PC-9 (cell line): Measurements from ENCODE around the gene GRM1. TPM values are rescaled to one million over a fixed set of nuclear protein-coding genes. Genes with fewer than 3 reads are reported as not detected.

Source experiments
- BruUV-seq: library from RNA; stranded (reverse); fragments of 400-500 nt; replicated peaks from 2 replicates; lab custom pipeline; 2021; lab: Mats Ljungman, UMichigan
- CTCF ChIA-PET: fragments of 300-600 bp; sonication (Branson Sonifier 250); formaldehyde crosslinking; loops from one replicate; lab custom pipeline; 2022; ENCODE audit warnings: antibody characterized with exemption; lab: Charles Lee
- POLR2A ChIA-PET: fragments of 300-600 bp; sonication (Branson Sonifier 250); formaldehyde crosslinking; loops from one replicate; lab custom pipeline; 2022; ENCODE audit warnings: antibody characterized with exemption; ENCODE audit not compliant: unreplicated experiment; lab: Charles Lee
- DNase-seq, 2 experiments: peaks; one replicate each; pipeline versions ENCODE4 v3.0.0 to v3.0.0-alpha.2; 2015 to 2022; ENCODE audit warnings: mixed read lengths in 1 of 2
- H2AFZ ChIP-seq: fragments of 200-600 bp; sonication (generic); 2 replicates; pipeline ENCODE4 v1.8.1; 2017; ENCODE audit warnings: antibody characterized with exemption
- H3F3A ChIP-seq: fragments of 200-600 bp; sonication (generic); 2 replicates; pipeline ENCODE4 v1.8.1; 2017; ENCODE audit warnings: antibody characterized with exemption, mild to moderate bottlenecking, low read depth; ENCODE audit not compliant: insufficient read depth
- H3K27ac ChIP-seq: fragments of 200-600 bp; sonication (generic); 2 replicates; pipeline ENCODE4 v1.6.1; 2016; ENCODE audit warnings: mixed run types
- H3K27me3 ChIP-seq: fragments of 200-600 bp; sonication (generic); 2 replicates; pipeline ENCODE4 v1.6.1; 2016; ENCODE audit warnings: low read depth, mixed run types; ENCODE audit not compliant: insufficient read depth
- H3K36me3 ChIP-seq: fragments of 200-600 bp; sonication (generic); 2 replicates; pipeline ENCODE4 v1.6.1; 2016; ENCODE audit warnings: low read depth, mixed run types
- H3K4me1 ChIP-seq: fragments of 200-600 bp; sonication (generic); replicated peaks from 2 replicates; pipeline ENCODE4 v1.6.1; 2016; ENCODE audit warnings: mixed run types; ENCODE audit not compliant: insufficient read depth
- H3K4me2 ChIP-seq: fragments of 200-600 bp; sonication (generic); 2 replicates; pipeline ENCODE4 v1.6.1; 2017; ENCODE audit warnings: mixed run types
- H3K4me3 ChIP-seq: fragments of 200-600 bp; sonication (generic); 2 replicates; pipeline ENCODE4 v1.6.1; 2016; ENCODE audit warnings: mixed run types
- H3K79me2 ChIP-seq: fragments of 200-600 bp; sonication (generic); 2 replicates; pipeline ENCODE4 v1.6.1; 2017; ENCODE audit warnings: low read depth, mixed run types
- H3K9me2 ChIP-seq: fragments of 200-600 bp; sonication (generic); 2 replicates; pipeline ENCODE4 v1.8.1; 2017; ENCODE audit warnings: mild to moderate bottlenecking; ENCODE audit not compliant: insufficient read depth
- H3K9me3 ChIP-seq: fragments of 200-600 bp; sonication (generic); 2 replicates; pipeline ENCODE4 v1.8.1; 2016; ENCODE audit warnings: low read depth; ENCODE audit not compliant: insufficient read depth
- H4K20me1 ChIP-seq: fragments of 200-600 bp; sonication (generic); 2 replicates; pipeline ENCODE4 v1.8.1; 2017; ENCODE audit not compliant: insufficient read depth
- CTCF ChIP-seq: fragments of 200-600 bp; sonication (generic); conservative IDR thresholded peaks from 2 replicates; pipeline ENCODE4 v1.6.1; 2017; ENCODE audit warnings: mixed run types, antibody characterized with exemption, mild to moderate bottlenecking, moderate library complexity
- EZH2 ChIP-seq: fragments of 200-600 bp; sonication (generic); IDR thresholded peaks from 2 replicates; pipeline ENCODE4 v1.8.0; 2017; ENCODE audit warnings: antibody characterized with exemption, low read depth
- intact Hi-C: fragments of 100-400 bp; cut with micrococcal nuclease; formaldehyde crosslinking; loops from one replicate; pipeline ENCODE4 v1.10.0; 2022; ENCODE audit not compliant: unreplicated experiment
- total RNA-seq: library from RNA; stranded (reverse); gene quantifications from 2 replicates; pipeline ENCODE4 v1.2.3, GENCODE V29; 2021

GRM1 gene
- total RNA-seq, 1 experiment from 2014 or later, result 0.26 TPM

DNA sequence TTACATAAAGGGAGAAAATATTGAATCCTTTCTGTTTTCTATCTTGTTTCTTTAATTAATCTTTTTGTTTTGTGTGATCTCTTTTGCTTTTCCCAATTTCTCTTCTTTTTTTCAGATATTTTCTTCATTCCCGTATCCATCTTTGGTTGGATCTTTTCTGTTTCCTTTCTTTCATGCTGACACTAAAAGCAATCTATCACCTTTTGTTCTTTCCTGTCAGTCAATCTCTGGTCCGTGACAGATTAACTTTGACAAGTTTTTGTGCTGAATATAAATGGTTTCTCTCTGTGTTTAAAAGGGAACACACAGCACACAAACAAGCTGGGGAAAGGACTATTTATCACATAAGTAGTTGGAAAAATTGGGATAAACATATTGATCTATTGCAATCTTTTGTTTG is 162.8 kb downstream of the GRM1 start:
- intact Hi-C loops, result no loop called here
- Histone ChIP-seq H3K9me3 (peaks cover 4% of the 10 kb centered on the region; the same call in 1 of the 2 replicates), H3K27ac (no peak overlapping the region), H3K4me1 (no peaks in the 10 kb centered on the region), H3K9me2 (no peaks in the 10 kb centered on the region), H3K79me2 (no peaks in the 10 kb centered on the region), H4K20me1 (no peaks in the 10 kb centered on the region), H3K27me3 (no peaks in the 10 kb centered on the region), H3K4me2 (no peak overlapping the region), H3K4me3 (no peak overlapping the region), H3F3A (no peaks in the 10 kb centered on the region), H3K36me3 (no peaks in the 10 kb centered on the region), H2AFZ (no peak overlapping the region)
- BruUV-seq, result no TSS peak
- DNase-seq, result no peak
- POLR2A ChIA-PET, result no interaction called here
- no peak for TF ChIP-seq EZH2
- CTCF ChIA-PET, result no interaction called here

GRCh38 chr6:146194434-146194833 is 165.6 kb downstream of the GRM1 start:
- no peaks in the 10 kb centered on the region for H3K4me1 ChIP-seq
- no peaks in the 10 kb centered on the region; the same call in 1 of the 2 replicates for H3K9me3 ChIP-seq
- no peaks in the 10 kb centered on the region for H3K36me3 ChIP-seq
- intact Hi-C loops, result no loop called here
- H3F3A ChIP-seq, result no peaks in the 10 kb centered on the region
- H3K79me2 ChIP-seq, result no peaks in the 10 kb centered on the region
- H3K9me2 ChIP-seq, result no peaks in the 10 kb centered on the region
- no peak for TF ChIP-seq CTCF
- TF ChIP-seq EZH2, result no peak
- H2AFZ ChIP-seq, result no peak overlapping the region
- H3K27ac ChIP-seq, result no peak overlapping the region
- POLR2A ChIA-PET, result no interaction called here
- CTCF ChIA-PET, result no interaction called here
- H3K27me3 ChIP-seq, result no peaks in the 10 kb centered on the region
- H4K20me1 ChIP-seq, result no peaks in the 10 kb centered on the region
- no peak for DNase-seq
- no TSS peak for BruUV-seq
- no peak overlapping the region for H3K4me2 ChIP-seq
- no peak overlapping the region for H3K4me3 ChIP-seq

DNA sequence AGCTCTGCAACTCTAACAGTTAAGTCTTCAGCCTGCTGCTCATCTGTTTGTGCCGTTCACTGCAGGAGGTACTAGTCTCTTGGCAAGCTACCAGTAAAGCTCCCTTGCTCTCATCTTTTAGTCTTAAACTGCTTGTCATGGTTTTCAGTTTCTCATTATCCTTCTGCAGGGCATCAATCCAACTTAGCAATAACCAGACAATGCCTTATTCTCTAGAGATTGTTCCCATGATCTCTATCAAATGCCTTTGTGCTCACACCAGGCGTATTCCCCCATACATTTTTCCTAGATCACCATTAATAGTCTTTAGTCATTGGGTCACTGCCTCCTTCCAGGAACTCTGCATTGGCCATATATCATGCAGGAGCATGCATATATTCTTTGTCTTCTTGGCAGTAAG is 171.3 kb downstream of the GRM1 start:
- H3K4me3 ChIP-seq, result no peak overlapping the region
- H3K4me1 ChIP-seq, result no peaks in the 10 kb centered on the region
- intact Hi-C loops, result no loop called here
- H4K20me1 ChIP-seq, result no peaks in the 10 kb centered on the region
- BruUV-seq, result no TSS peak
- DNase-seq, result no peak
- no peaks in the 10 kb centered on the region for H3K9me2 ChIP-seq
- no peak overlapping the region for H3K27ac ChIP-seq
- TF ChIP-seq CTCF (no peak), EZH2 (no peak)
- no peaks in the 10 kb centered on the region for H3F3A ChIP-seq
- 0 out of 2 replicates have a peak, but pooled peaks cover 3% of the 10 kb centered on the region for H3K27me3 ChIP-seq
- H3K36me3 ChIP-seq, result no peaks in the 10 kb centered on the region
- ChIA-PET POLR2A (no interaction called here), CTCF (no interaction called here)
- H2AFZ ChIP-seq, result no peak overlapping the region
- H3K4me2 ChIP-seq, result no peak overlapping the region
- no peaks in the 10 kb centered on the region for H3K79me2 ChIP-seq
- H3K9me3 ChIP-seq, result no peaks in the 10 kb centered on the region

- ChIA-PET CTCF (no interaction called here), POLR2A (no interaction called here)
- no peaks in the 10 kb centered on the region for H3K4me1 ChIP-seq
- H3K27me3 ChIP-seq, result 0 out of 2 replicates have a peak, but pooled peaks cover 3% of the 10 kb centered on the region
- no peaks in the 10 kb centered on the region for H3K9me3 ChIP-seq
- H4K20me1 ChIP-seq, result no peaks in the 10 kb centered on the region
- no peaks in the 10 kb centered on the region for H3K36me3 ChIP-seq
- no peak overlapping the region for H3K27ac ChIP-seq
- H3K4me2 ChIP-seq, result no peak overlapping the region
- no peaks in the 10 kb centered on the region for H3K79me2 ChIP-seq
- intact Hi-C loops, result no loop called here
- no peak for TF ChIP-seq CTCF
- TF ChIP-seq EZH2, result no peak
- H3K9me2 ChIP-seq, result no peaks in the 10 kb centered on the region
- DNase-seq, result no peak
- H3K4me3 ChIP-seq, result no peak overlapping the region
- H2AFZ ChIP-seq, result no peak overlapping the region
- no TSS peak for BruUV-seq
- H3F3A ChIP-seq, result no peaks in the 10 kb centered on the region
Observed at GRCh38 chr6:146202570-146202969, 173.7 kb downstream of the GRM1 start.
